Trophoblast cell (in vitro differentiated cells and primary cell): ENCODE results near the gene DDX27.
"Not testable (repeated sequence)": the region's sequence is repeated elsewhere in the genome, so short reads cannot be mapped to it uniquely, and the experiment has no call there.

Experiments
- DNase-seq, 2 donors: peaks; one replicate each; pipeline ENCODE4 v3.0.0-alpha.2; 2016
- H2AFZ ChIP-seq: 2 replicates; pipeline ENCODE4 v1.6.1; 2013; ENCODE audit warnings: low read length, moderate library complexity, mild to moderate bottlenecking; ENCODE audit not compliant: insufficient read depth, poor library complexity
- H2AK5ac ChIP-seq: 2 replicates; pipeline ENCODE4 v1.6.1; 2013; ENCODE audit warnings: mild to moderate bottlenecking, low read length
- H2BK120ac ChIP-seq: 2 replicates; pipeline ENCODE4 v1.6.1; 2013; ENCODE audit warnings: low read length, mild to moderate bottlenecking, moderate library complexity; ENCODE audit not compliant: insufficient read depth, poor library complexity
- H2BK12ac ChIP-seq: 2 replicates; pipeline ENCODE4 v1.6.1; 2013; ENCODE audit warnings: mild to moderate bottlenecking, low read length, moderate library complexity
- H2BK5ac ChIP-seq: 2 replicates; pipeline ENCODE4 v1.6.1; 2013; ENCODE audit warnings: low read length, low read depth, moderate library complexity, mild to moderate bottlenecking; ENCODE audit not compliant: poor library complexity
- H3K14ac ChIP-seq: 2 replicates; pipeline ENCODE4 v1.6.1; 2013; ENCODE audit warnings: mild to moderate bottlenecking, low read length
- H3K18ac ChIP-seq: 2 replicates; pipeline ENCODE4 v1.6.1; 2013; ENCODE audit warnings: mild to moderate bottlenecking, low read length
- H3K23ac ChIP-seq: 2 replicates; pipeline ENCODE4 v1.6.1; 2013; ENCODE audit warnings: low read length
- H3K27ac ChIP-seq: 2 replicates; pipeline ENCODE4 v1.5.1; 2013; ENCODE audit warnings: low read depth, mild to moderate bottlenecking, inconsistent platforms, low read length, moderate library complexity
- H3K27me3 ChIP-seq: 2 replicates; pipeline ENCODE4 v1.6.1; 2013; ENCODE audit warnings: inconsistent platforms, mild to moderate bottlenecking, low read length, moderate library complexity; ENCODE audit not compliant: insufficient read depth
- H3K36me3 ChIP-seq, 2 experiments: 1 replicate in 1 of 2; 2 replicates in 1 of 2; pipeline ENCODE4 v1.6.1; 2013; ENCODE audit warnings: low read length in 2 of 2, mild to moderate bottlenecking in 2 of 2, moderate library complexity in 1 of 2; ENCODE audit not compliant: insufficient read depth in 2 of 2, control insufficient read depth in 1 of 2
- H3K4ac ChIP-seq: 2 replicates; pipeline ENCODE4 v1.6.1; 2013; ENCODE audit warnings: low read depth, mild to moderate bottlenecking, low read length, moderate library complexity
- H3K4me1 ChIP-seq, 2 experiments: 1 replicate in 1 of 2; 2 replicates in 1 of 2; pipeline ENCODE4 v1.6.1; 2013; ENCODE audit warnings: low read length in 2 of 2, mild to moderate bottlenecking in 2 of 2, moderate library complexity in 1 of 2; ENCODE audit not compliant: insufficient read depth in 2 of 2, control insufficient read depth in 1 of 2
- H3K4me2 ChIP-seq: 2 replicates; pipeline ENCODE4 v1.6.1; 2013; ENCODE audit warnings: inconsistent platforms, mild to moderate bottlenecking, low read length, moderate library complexity
- H3K4me3 ChIP-seq: 2 replicates; pipeline ENCODE4 v1.5.1; 2013; ENCODE audit warnings: mild to moderate bottlenecking, low read depth, low read length, inconsistent platforms
- H3K79me1 ChIP-seq: one replicate; pipeline ENCODE4 v1.6.1; 2013; ENCODE audit warnings: low read length
- H3K79me2 ChIP-seq: 2 replicates; pipeline ENCODE4 v1.6.1; 2013; ENCODE audit warnings: low read length, mild to moderate bottlenecking; ENCODE audit not compliant: control insufficient read depth, insufficient read depth, poor library complexity
- H3K9ac ChIP-seq: 2 replicates; pipeline ENCODE4 v1.6.1; 2013; ENCODE audit warnings: mild to moderate bottlenecking, low read length
- H3K9me3 ChIP-seq: 2 replicates; pipeline ENCODE4 v1.6.1; 2013; ENCODE audit warnings: low read depth, mild to moderate bottlenecking, control low read depth, inconsistent platforms, low read length; ENCODE audit not compliant: insufficient read depth
- H4K12ac ChIP-seq: 2 replicates; pipeline ENCODE4 v1.6.1; 2013; ENCODE audit warnings: low read depth, mild to moderate bottlenecking, low read length, moderate library complexity
- H4K8ac ChIP-seq: 2 replicates; pipeline ENCODE4 v1.6.1; 2013; ENCODE audit warnings: low read depth, mild to moderate bottlenecking, low read length, moderate library complexity
- H4K91ac ChIP-seq: one replicate; pipeline ENCODE4 v1.6.1; 2013; ENCODE audit warnings: low read depth, mild to moderate bottlenecking, low read length, moderate library complexity
- WGBS: extraction: QIAGEN DNeasy Blood & Tissue Kit; methylation state at CpG from one replicate; pipeline ENCODE4 v1.1.7; 2013; ENCODE audit warnings: missing lambda C conversion rate; ENCODE audit not compliant: insufficient read length, insufficient coverage; ENCODE audit errors: extremely low coverage; 5-methylcytosine and 5-hydroxymethylcytosine counted together

DDX27 gene

DNA sequence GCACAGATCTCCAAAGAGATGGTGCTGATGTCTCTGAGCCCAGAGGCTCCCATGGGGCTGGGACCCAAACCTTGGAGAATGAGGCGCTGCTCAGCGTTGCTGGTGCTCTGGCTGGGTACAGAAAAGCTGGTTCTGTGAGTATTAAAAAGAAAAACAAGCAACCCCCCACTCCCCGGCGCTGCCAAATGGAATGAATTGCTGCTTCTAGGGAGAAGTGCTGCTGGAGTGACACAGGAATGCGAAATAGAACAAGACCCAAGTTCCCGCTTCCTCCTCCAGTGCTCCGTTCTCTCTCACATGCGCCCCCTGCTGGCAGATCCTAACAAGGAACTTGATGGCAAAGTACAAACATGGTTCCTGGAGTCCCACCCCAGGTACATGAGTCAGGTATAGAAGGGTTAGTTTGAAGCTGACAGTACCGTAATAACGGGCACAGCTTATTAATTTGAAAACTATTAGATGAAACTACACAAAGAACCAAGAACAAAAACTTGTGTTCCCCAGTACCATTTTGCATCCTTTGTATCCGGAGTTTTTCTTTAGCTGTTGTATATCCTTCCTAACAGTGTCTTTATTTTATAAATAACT is 2.1 kb upstream of the DDX27 start:
- peak overlapping the region; percentile 6 for H4K8ac ChIP-seq
- peaks cover 6 to 7% of the 10 kb centered on the region in 2 experiments for H3K36me3 ChIP-seq
- H3K79me1 ChIP-seq = peaks cover 6% of the 10 kb centered on the region
- no peak overlapping the region for H3K14ac ChIP-seq
- H3K79me2 ChIP-seq = peaks cover 11% of the 10 kb centered on the region
- no peak overlapping the region for H3K4me3 ChIP-seq
- no peaks in the 10 kb centered on the region for H3K9me3 ChIP-seq
- peak; percentile 90 to 99 for DNase-seq
- H4K12ac ChIP-seq = no peak overlapping the region
- H3K18ac ChIP-seq = no peak overlapping the region
- no peak overlapping the region for H3K27ac ChIP-seq
- peak overlapping the region; percentile 52 for H2AFZ ChIP-seq
- H3K4me2 ChIP-seq = peak overlapping the region; percentile 67
- no peak overlapping the region for H3K9ac ChIP-seq
- no peak overlapping the region for H2BK5ac ChIP-seq
- no peak overlapping the region for H4K91ac ChIP-seq
- peaks cover 5 to 11% of the 10 kb centered on the region in 2 experiments for H3K4me1 ChIP-seq
- no peak overlapping the region for H2BK12ac ChIP-seq
- WGBS = no CpG with 5 or more reads among the region's 11 CpGs
- H3K4ac ChIP-seq = no peak overlapping the region
- no peak overlapping the region for H3K23ac ChIP-seq
- H2BK120ac ChIP-seq = no peak overlapping the region
- no peak overlapping the region for H2AK5ac ChIP-seq
- H3K27me3 ChIP-seq = no peaks in the 10 kb centered on the region

DNA sequence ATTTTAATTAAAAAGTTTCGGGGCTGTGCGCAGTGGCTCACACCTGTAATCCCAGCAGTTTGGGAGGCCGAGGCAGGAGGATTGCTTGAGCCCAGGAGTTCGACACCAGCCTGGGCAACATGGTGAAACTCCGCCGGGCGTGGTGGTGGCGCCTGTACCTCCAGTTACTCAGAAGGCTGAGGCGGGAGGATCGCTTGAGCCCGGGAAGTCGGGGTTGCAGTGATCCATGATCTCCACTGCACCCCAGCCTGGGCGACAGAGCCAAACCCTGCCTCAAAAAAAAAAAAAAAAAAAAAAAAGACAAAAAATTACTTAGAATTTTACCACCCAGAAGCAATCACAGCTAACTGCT is 501 bp upstream of the DDX27 start:
- peaks cover 17 to 19% of the 10 kb centered on the region in 2 experiments for H3K36me3 ChIP-seq
- peak overlapping the region; percentile 70 for H3K18ac ChIP-seq
- H3K4me3 ChIP-seq, H3K9me3 ChIP-seq, H3K27me3 ChIP-seq, H3K79me1 ChIP-seq, H3K9ac ChIP-seq, H2BK12ac ChIP-seq, H3K23ac ChIP-seq, H3K27ac ChIP-seq, H3K4ac ChIP-seq, DNase-seq: not testable (repeated sequence)
- H2AFZ ChIP-seq = peak overlapping the region; percentile 72
- H4K91ac ChIP-seq = peak overlapping the region; percentile 82
- H3K4me2 ChIP-seq = peak overlapping the region; percentile 30
- H4K12ac ChIP-seq = peak overlapping the region; percentile 92
- peaks cover 5 to 11% of the 10 kb centered on the region in 2 experiments for H3K4me1 ChIP-seq
- no CpG with 5 or more reads among the region's 13 CpGs for WGBS
- H3K14ac ChIP-seq = peak overlapping the region; percentile 60
- peak overlapping the region; percentile 71 for H2BK120ac ChIP-seq
- peak overlapping the region; percentile 91 for H4K8ac ChIP-seq
- peak overlapping the region; percentile 27 for H2BK5ac ChIP-seq
- H3K79me2 ChIP-seq = peaks cover 11% of the 10 kb centered on the region
- peak overlapping the region; percentile 98 for H2AK5ac ChIP-seq

GRCh38 chr20:49219924-49220831 is 962 bp downstream of the DDX27 start:
- H4K91ac ChIP-seq = peak overlapping the region; percentile 31
- peak overlapping the region; percentile 30 for H2AFZ ChIP-seq
- peaks cover 6% of the 10 kb centered on the region for H3K79me1 ChIP-seq
- peaks cover 29 to 33% of the 10 kb centered on the region in 2 experiments for H3K36me3 ChIP-seq
- H3K27me3 ChIP-seq = no peaks in the 10 kb centered on the region
- peak overlapping the region; percentile 80 for H3K4me2 ChIP-seq
- no peak overlapping the region for H4K12ac ChIP-seq
- peak overlapping the region; percentile 87 for H3K9ac ChIP-seq
- H3K14ac ChIP-seq = no peak overlapping the region
- H3K4me3 ChIP-seq = peak overlapping the region; percentile 90
- no peak overlapping the region for H2AK5ac ChIP-seq
- WGBS = no CpG with 5 or more reads among the region's 28 CpGs
- peaks cover 11% of the 10 kb centered on the region for H3K79me2 ChIP-seq
- no peak overlapping the region for H2BK12ac ChIP-seq
- no peak overlapping the region for H3K18ac ChIP-seq
- H4K8ac ChIP-seq = no peak overlapping the region
- no peak overlapping the region for H2BK120ac ChIP-seq
- peak overlapping the region; percentile 28 for H3K4ac ChIP-seq
- H3K27ac ChIP-seq = no peak overlapping the region
- no peaks in the 10 kb centered on the region for H3K9me3 ChIP-seq
- no peak for DNase-seq
- H3K4me1 ChIP-seq = peaks cover 5 to 11% of the 10 kb centered on the region in 2 experiments
- H3K23ac ChIP-seq = no peak overlapping the region
- no peak overlapping the region for H2BK5ac ChIP-seq

GRCh38 chr20:49225896-49226295 is 6.7 kb downstream of the DDX27 start:
- no CpG with 5 or more reads among the region's 7 CpGs for WGBS
- Histone ChIP-seq H4K8ac (no peak overlapping the region), H3K4ac (no peak overlapping the region), H3K36me3 (peaks cover 51 to 60% of the 10 kb centered on the region in 2 experiments), H2BK5ac (no peak overlapping the region), H3K27ac (no peak overlapping the region), H3K9ac (no peak overlapping the region), H3K27me3 (no peaks in the 10 kb centered on the region), H3K79me2 (no peaks in the 10 kb centered on the region), H3K9me3 (peaks cover 4% of the 10 kb centered on the region), H3K23ac (no peak overlapping the region), H2AFZ (no peak overlapping the region), H2AK5ac (no peak overlapping the region), H3K79me1 (peaks cover 6% of the 10 kb centered on the region), H2BK120ac (no peak overlapping the region), H4K91ac (no peak overlapping the region), H3K4me1 (peaks cover 8 to 9% of the 10 kb centered on the region in 2 experiments), H3K4me2 (no peak overlapping the region), H4K12ac (no peak overlapping the region), H3K4me3 (no peak overlapping the region), H3K14ac (no peak overlapping the region), H3K18ac (no peak overlapping the region), H2BK12ac (no peak overlapping the region)
- DNase-seq = no peak
